Muscle layer of colon (tissue), 2 donors: Measurements from ENCODE around the gene ASXL1.
A peak's percentile ranks its signal among the peaks of the same experiment; 100 is the strongest.
"Not testable (repeated sequence)": the region's sequence is repeated elsewhere in the genome, so short reads cannot be mapped to it uniquely, and the experiment has no call there.

ENCODE experiments used
- H3K27ac ChIP-seq: one replicate; pipeline ENCODE4 v1.7.0; 2013; ENCODE audit warnings: low read depth, mild to moderate bottlenecking, low read length, moderate library complexity
- H3K27me3 ChIP-seq, 2 donors: one replicate each; pipeline ENCODE4 v1.7.0; 2013; ENCODE audit warnings: low read length in 2 of 2, mild to moderate bottlenecking in 2 of 2; ENCODE audit not compliant: insufficient read depth in 2 of 2, control insufficient read depth in 1 of 2
- H3K36me3 ChIP-seq: one replicate; pipeline ENCODE4 v1.7.0; 2013; ENCODE audit warnings: mild to moderate bottlenecking, low read length; ENCODE audit not compliant: insufficient read depth
- H3K4me1 ChIP-seq: one replicate; pipeline ENCODE4 v1.7.0; 2013; ENCODE audit warnings: mild to moderate bottlenecking, low read length; ENCODE audit not compliant: insufficient read depth
- H3K4me3 ChIP-seq, 2 donors: one replicate each; pipeline ENCODE4 v1.7.0; 2013; ENCODE audit warnings: low read length in 2 of 2, low read depth in 1 of 2, mild to moderate bottlenecking in 1 of 2, moderate library complexity in 1 of 2
- H3K9ac ChIP-seq: one replicate; pipeline ENCODE4 v1.7.0; 2013; ENCODE audit warnings: low read length
- H3K9me3 ChIP-seq: one replicate; pipeline ENCODE4 v1.7.0; 2013; ENCODE audit warnings: mild to moderate bottlenecking, low read length
- donor health status: abdominal sarcoma.
- donor health status: Adenocarcinoma of cecum.

The ASXL1 gene

GRCh38 chr20:32355907-32356621 lies 2.1 kb upstream of the ASXL1 start:
- not testable (repeated sequence) for H3K4me3 ChIP-seq, H3K9ac ChIP-seq, H3K36me3 ChIP-seq, H3K27me3 ChIP-seq, H3K9me3 ChIP-seq
- Histone ChIP-seq H3K27ac (peak overlapping the region; percentile 2), H3K4me1 (peaks cover 31% of the 10 kb centered on the region)

- peak overlapping the region; percentile 74 to 81 for H3K4me3 ChIP-seq
- no peaks in the 10 kb centered on the region for H3K36me3 ChIP-seq
- H3K27me3 ChIP-seq: no peaks in the 10 kb centered on the region
- peak overlapping the region; percentile 84 for H3K9ac ChIP-seq
- H3K9me3 ChIP-seq: no peaks in the 10 kb centered on the region
- peaks cover 31% of the 10 kb centered on the region for H3K4me1 ChIP-seq
- H3K27ac ChIP-seq: peak overlapping the region; percentile 98
Measured at GRCh38 chr20:32356622-32357374, 1.3 kb upstream of the ASXL1 start.

- peaks cover 33% of the 10 kb centered on the region for H3K4me1 ChIP-seq
- H3K27ac ChIP-seq: peak overlapping the region; percentile 98
- H3K9me3 ChIP-seq: no peaks in the 10 kb centered on the region
- H3K36me3 ChIP-seq: no peaks in the 10 kb centered on the region
- no peaks in the 10 kb centered on the region for H3K27me3 ChIP-seq
- H3K9ac ChIP-seq: peak overlapping the region; percentile 84
- peak overlapping the region; percentile 74 to 81 for H3K4me3 ChIP-seq
Measured at GRCh38 chr20:32357375-32357868, 709 bp upstream of the ASXL1 start.

GRCh38 chr20:32358632-32358882 lies 426 bp downstream of the ASXL1 start:
- no peaks in the 10 kb centered on the region for H3K27me3 ChIP-seq
- H3K9me3 ChIP-seq: no peaks in the 10 kb centered on the region
- H3K4me3 ChIP-seq: peak overlapping the region in 1 of 2 donors; percentile 61
- no peaks in the 10 kb centered on the region for H3K36me3 ChIP-seq
- peaks cover 43% of the 10 kb centered on the region for H3K4me1 ChIP-seq
- H3K27ac ChIP-seq: peak overlapping the region; percentile 96
- no peak overlapping the region for H3K9ac ChIP-seq

- peak overlapping the region; percentile 52 for H3K9ac ChIP-seq
- H3K9me3 ChIP-seq: no peaks in the 10 kb centered on the region
- no peaks in the 10 kb centered on the region for H3K27me3 ChIP-seq
- H3K4me3 ChIP-seq: peak overlapping the region; percentile 61 to 90
- H3K4me1 ChIP-seq: peaks cover 47% of the 10 kb centered on the region
- peak overlapping the region; percentile 96 for H3K27ac ChIP-seq
- H3K36me3 ChIP-seq: no peaks in the 10 kb centered on the region
Measured at GRCh38 chr20:32358883-32359632, 927 bp downstream of the ASXL1 start.

GRCh38 chr20:32359633-32360332 lies 1.7 kb downstream of the ASXL1 start:
- H3K4me1 ChIP-seq: peaks cover 50% of the 10 kb centered on the region
- H3K27ac ChIP-seq: peak overlapping the region; percentile 96
- no peaks in the 10 kb centered on the region for H3K27me3 ChIP-seq
- no peaks in the 10 kb centered on the region for H3K9me3 ChIP-seq
- H3K9ac ChIP-seq: peak overlapping the region; percentile 52
- H3K36me3 ChIP-seq: no peaks in the 10 kb centered on the region
- peak overlapping the region; percentile 61 to 90 for H3K4me3 ChIP-seq

- no peaks in the 10 kb centered on the region for H3K9me3 ChIP-seq
- no peaks in the 10 kb centered on the region for H3K36me3 ChIP-seq
- H3K9ac ChIP-seq: no peak overlapping the region
- peak overlapping the region in 1 of 2 donors; percentile 90 for H3K4me3 ChIP-seq
- H3K4me1 ChIP-seq: peaks cover 52% of the 10 kb centered on the region
- H3K27ac ChIP-seq: peak overlapping the region; percentile 96
- no peaks in the 10 kb centered on the region for H3K27me3 ChIP-seq
Measured at GRCh38 chr20:32360333-32360634, 2.2 kb downstream of the ASXL1 start.

- H3K36me3 ChIP-seq: no peaks in the 10 kb centered on the region
- no peaks in the 10 kb centered on the region for H3K9me3 ChIP-seq
- no peak overlapping the region for H3K4me3 ChIP-seq
- no peaks in the 10 kb centered on the region for H3K27me3 ChIP-seq
- no peak overlapping the region for H3K9ac ChIP-seq
- peaks cover 53% of the 10 kb centered on the region for H3K4me1 ChIP-seq
- no peak overlapping the region for H3K27ac ChIP-seq
Measured at GRCh38 chr20:32362901-32363364, 4.8 kb downstream of the ASXL1 start.

- H3K27ac ChIP-seq: no peak overlapping the region
Measured at GRCh38 chr20:32363492-32363891, 5.4 kb downstream of the ASXL1 start.

GRCh38 chr20:32364554-32365208 lies 6.5 kb downstream of the ASXL1 start:
- H3K27me3 ChIP-seq: no peaks in the 10 kb centered on the region
- H3K9me3 ChIP-seq: no peaks in the 10 kb centered on the region
- H3K9ac ChIP-seq: no peak overlapping the region
- no peak overlapping the region for H3K4me3 ChIP-seq
- peaks cover 53% of the 10 kb centered on the region for H3K4me1 ChIP-seq
- no peak overlapping the region for H3K27ac ChIP-seq
- H3K36me3 ChIP-seq: peaks cover under 1% of the 10 kb centered on the region

More at GRCh38 chr20:32363492-32363891, 5.4 kb downstream of the ASXL1 start:
- no peaks in the 10 kb centered on the region for H3K27me3 ChIP-seq
- no peaks in the 10 kb centered on the region for H3K9me3 ChIP-seq
- peaks cover 53% of the 10 kb centered on the region for H3K4me1 ChIP-seq
- no peak overlapping the region for H3K4me3 ChIP-seq
- no peaks in the 10 kb centered on the region for H3K36me3 ChIP-seq
- H3K9ac ChIP-seq: no peak overlapping the region
